ENCODE data around the gene HAAO. TPM values are rescaled to one million over a fixed set of nuclear protein-coding genes. Genes with fewer than 3 reads are reported as not detected.

Gene HAAO
- total and polyA plus RNA-seq, 2 of the 13 experiments (the other 11 are each of a cell fraction or from before 2014, with no cell fraction given): 36.1 to 42.7 TPM

GRCh38 chr2:42812899-42813479 is 20.6 kb upstream of the HAAO start (continued):
- TF ChIP-seq ARID3A (IDR thresholded peaks at IDR 0.05; ENCODE audit: low read depth, low read length): peak; percentile 44; the same call in 1 of the 2 replicates
- 0 out of 2 replicates have a peak, but pooled peaks have one; percentile 19 for TF ChIP-seq ARID5B (CRISPR knock-in tag; IDR thresholded peaks at IDR 0.05)
- peak; percentile 30; the same call in 1 of the 2 replicates for TF ChIP-seq EHMT2 (IDR thresholded peaks at IDR 0.05; ENCODE audit: borderline replicate concordance, low read depth, low read length)
- TF ChIP-seq SPEN (CRISPR knock-in tag; IDR thresholded peaks at IDR 0.05; ENCODE audit: low read depth): no peak
- TF ChIP-seq ZNF512 (CRISPR knock-in tag; IDR thresholded peaks at IDR 0.05): no peak
- peak; percentile 37 to 40; a peak in 2 of 4 replicates for TF ChIP-seq HMGXB4 (CRISPR knock-in tag; IDR thresholded peaks at IDR 0.05; ENCODE audit: borderline replicate concordance in 1 of 2, low read depth in 1 of 2)
- 0 out of 2 replicates have a peak, but pooled peaks have one; percentile 20 for TF ChIP-seq THAP11 (CRISPR knock-in tag; IDR thresholded peaks at IDR 0.05)
